HEK293 (cell line): ENCODE measurements around the gene TNNI3.
A peak's percentile ranks its signal among the peaks of the same experiment; 100 is the strongest.

Source experiments
- CTCF ChIA-PET: fragments of 350-600 bp; formaldehyde crosslinking; extraction: SDS; loops from one replicate; lab custom pipeline; 2021; ENCODE audit warnings: antibody characterized with exemption; lab: Yijun Ruan, JAX
- POLR2A ChIA-PET: fragments of 300-600 bp; formaldehyde crosslinking; extraction: SDS; loops from one replicate; lab custom pipeline; 2020; ENCODE audit warnings: antibody characterized with exemption, inconsistent platforms; lab: Yijun Ruan, JAX
- H3K27ac ChIP-seq: fragments of 200-500 bp; sonication (Bioruptor generic); 2 replicates; pipeline ENCODE4 v1.5.1; 2014; ENCODE audit warnings: low read depth, low read length, control low read depth, inconsistent platforms; ENCODE audit errors: extremely low read depth
- H3K36me3 ChIP-seq, 2 experiments: fragments of 200-500 bp in 1 of 2; sonication (Bioruptor generic) in 1 of 2; 1 replicate in 1 of 2; 2 replicates in 1 of 2; pipeline ENCODE4 v1.5.1; 2014 to 2017; ENCODE audit warnings: inconsistent platforms in 2 of 2, low read length in 2 of 2; ENCODE audit not compliant: control insufficient read depth in 2 of 2, insufficient read depth in 1 of 2
- H3K4me1 ChIP-seq: fragments of 200-500 bp; sonication (Bioruptor generic); 2 replicates; pipeline ENCODE4 v1.5.1; 2014; ENCODE audit warnings: mild to moderate bottlenecking, low read length, inconsistent platforms; ENCODE audit not compliant: control insufficient read depth, insufficient read depth
- H3K4me3 ChIP-seq: 2 replicates; pipeline ENCODE4 v1.5.1; 2011; ENCODE audit warnings: low read depth, mild to moderate bottlenecking, control low read depth, low read length, moderate library complexity
- H3K9me3 ChIP-seq: fragments of 200-500 bp; sonication (Bioruptor generic); 2 replicates; pipeline ENCODE4 v1.5.1; 2014; ENCODE audit warnings: low read depth, low read length, inconsistent platforms; ENCODE audit not compliant: control insufficient read depth, insufficient read depth
- PRDM2 ChIP-seq: fragments of 450-650 bp; formaldehyde crosslinking; IDR thresholded peaks from 2 replicates; pipeline ENCODE4 v1.5.1; 2016; ENCODE audit warnings: missing biosample characterization, missing genetic modification characterization, borderline replicate concordance
- SCRT1 ChIP-seq: fragments of 450-650 bp; formaldehyde crosslinking; IDR thresholded peaks from 2 replicates; pipeline ENCODE4 v1.5.1; 2016; ENCODE audit warnings: missing biosample characterization, missing genetic modification characterization, borderline replicate concordance
- SCRT2 ChIP-seq: fragments of 450-650 bp; formaldehyde crosslinking; IDR thresholded peaks from 2 replicates; pipeline ENCODE4 v1.5.1; 2016; ENCODE audit warnings: missing biosample characterization, missing genetic modification characterization
- TRIM28 ChIP-seq: IDR thresholded peaks from 2 replicates; pipeline ENCODE4 v1.6.1; 2011; ENCODE audit warnings: low read length, control low read depth, borderline replicate concordance
- YY2 ChIP-seq: fragments of 450-650 bp; formaldehyde crosslinking; IDR thresholded peaks from 2 replicates; pipeline ENCODE4 v1.5.1; 2016; ENCODE audit warnings: missing biosample characterization, missing genetic modification characterization
- ZBTB21 ChIP-seq: fragments of 450-650 bp; formaldehyde crosslinking; IDR thresholded peaks from 2 replicates; pipeline ENCODE4 v1.5.1; 2017; ENCODE audit warnings: missing biosample characterization, missing genetic modification characterization
- ZBTB44 ChIP-seq: fragments of 450-650 bp; IDR thresholded peaks from 2 replicates; pipeline ENCODE4 v1.5.1; 2018; ENCODE audit warnings: missing biosample characterization, mild to moderate bottlenecking, missing genetic modification characterization
- ZNF580 ChIP-seq: fragments of 450-650 bp; formaldehyde crosslinking; IDR thresholded peaks from 2 replicates; pipeline ENCODE4 v1.5.1; 2016; ENCODE audit warnings: missing biosample characterization, missing genetic modification characterization
- ZNF624 ChIP-seq: fragments of 450-650 bp; formaldehyde crosslinking; IDR thresholded peaks from 2 replicates; pipeline ENCODE4 v1.5.1; 2017; ENCODE audit warnings: missing biosample characterization, missing genetic modification characterization
- ZNF654 ChIP-seq: fragments of 450-650 bp; formaldehyde crosslinking; IDR thresholded peaks from 2 replicates; pipeline ENCODE4 v1.5.1; 2016; ENCODE audit warnings: low read depth, missing biosample characterization, missing genetic modification characterization
- ZNF747 ChIP-seq: fragments of 450-650 bp; formaldehyde crosslinking; IDR thresholded peaks from 2 replicates; pipeline ENCODE4 v1.5.1; 2016; ENCODE audit warnings: missing biosample characterization, missing genetic modification characterization
- ZNF768 ChIP-seq: fragments of 450-650 bp; formaldehyde crosslinking; IDR thresholded peaks from 2 replicates; pipeline ENCODE4 v1.5.1; 2018; ENCODE audit warnings: missing biosample characterization, mild to moderate bottlenecking, missing genetic modification characterization
- ZNF785 ChIP-seq: fragments of 450-650 bp; formaldehyde crosslinking; IDR thresholded peaks from 2 replicates; pipeline ENCODE4 v1.5.1; 2016; ENCODE audit warnings: missing biosample characterization, missing genetic modification characterization

TNNI3 gene

GRCh38 chr19:55134736-55135135 is 22.8 kb downstream of the TNNI3 start (continued):
- TF ChIP-seq ZBTB44 (tag by site-specific recombination), result no peak
- no peak for TF ChIP-seq TRIM28
- TF ChIP-seq ZBTB21 (tag by site-specific recombination), result no peak
- TF ChIP-seq ZNF580 (tag by site-specific recombination), result no peak
- TF ChIP-seq PRDM2 (tag by site-specific recombination), result no peak
- no peak for TF ChIP-seq ZNF747 (tag by site-specific recombination)

GRCh38 chr19:55133639-55134444 is 23.7 kb downstream of the TNNI3 start:
- no peak overlapping the region for H3K4me3 ChIP-seq
- no peaks in the 10 kb centered on the region for H3K9me3 ChIP-seq
- no peaks in the 10 kb centered on the region for H3K4me1 ChIP-seq
- CTCF ChIA-PET, result interaction anchor here (0.6 to 1.6 kb wide), 7 partner anchors 7 to 110 kb away, joined by 3 to 19 read pairs (median 4); no protein-coding TSS in a partner anchor
- H3K36me3 ChIP-seq, result no peaks in the 10 kb centered on the region
- no peak overlapping the region for H3K27ac ChIP-seq
- TF ChIP-seq ZNF624 (tag by site-specific recombination), result no peak
- no peak for TF ChIP-seq ZNF785 (tag by site-specific recombination)
- TF ChIP-seq ZNF768 (tag by site-specific recombination), result peak; percentile 67; the same call in 1 of the 2 replicates
- TF ChIP-seq, all 188 proteins: peak for 1
- POLR2A ChIA-PET, result interaction anchor here (0.6 kb wide), 2 partner anchors 32 to 504 kb away, joined by 4 to 5 read pairs; no protein-coding TSS in a partner anchor

- H3K4me3 ChIP-seq, result no peak overlapping the region
- ChIA-PET POLR2A (interaction anchor here (0.7 kb wide), 1 partner anchor 647 kb away, joined by 4 read pairs; no protein-coding TSS in a partner anchor), CTCF (interaction anchor here (0.6 to 1.6 kb wide), 8 partner anchors 8 to 651 kb away, joined by 3 to 19 read pairs (median 4); no protein-coding TSS in a partner anchor)
- no peaks in the 10 kb centered on the region for H3K9me3 ChIP-seq
- no peaks in the 10 kb centered on the region for H3K4me1 ChIP-seq
- H3K27ac ChIP-seq, result no peak overlapping the region
- no peaks in the 10 kb centered on the region for H3K36me3 ChIP-seq
- no peak for TF ChIP-seq YY2 (tag by site-specific recombination)
- peak; percentile 21; the same call in 1 of the 2 replicates for TF ChIP-seq ZNF654 (tag by site-specific recombination)
- TF ChIP-seq SCRT2 (tag by site-specific recombination), result peak; percentile 60; the same call in 1 of the 2 replicates
- 0 out of 2 replicates have a peak, but pooled peaks have one; percentile 55 for TF ChIP-seq SCRT1 (tag by site-specific recombination)
Measured at GRCh38 chr19:55132453-55133129, 24.9 kb downstream of the TNNI3 start.
